Osteoblast (primary cell): ENCODE measurements around the gene ASPSCR1. TPM values are rescaled to one million over a fixed set of nuclear protein-coding genes. Genes with fewer than 3 reads are reported as not detected.
A peak's percentile ranks its signal among the peaks of the same experiment; 100 is the strongest.

Experiments used
- DNase-seq: peaks from one replicate; pipeline ENCODE4 v3.0.0; 2011; ENCODE audit warnings: low spot score, mixed read lengths; ENCODE audit not compliant: insufficient read length; ENCODE audit errors: missing footprints
- H2AFZ ChIP-seq: 2 replicates; pipeline ENCODE4 v1.6.0; 2011; ENCODE audit warnings: mild to moderate bottlenecking, low read length
- H3K27ac ChIP-seq: 2 replicates; pipeline ENCODE4 v1.5.1; 2011; ENCODE audit warnings: mild to moderate bottlenecking, low read depth, low read length, moderate library complexity
- H3K27me3 ChIP-seq: 2 replicates; pipeline ENCODE4 v1.6.0; 2012; ENCODE audit warnings: mild to moderate bottlenecking, control low read depth, inconsistent platforms, low read length, moderate library complexity; ENCODE audit not compliant: insufficient read depth
- H3K36me3 ChIP-seq: 2 replicates; pipeline ENCODE4 v1.5.1; 2011; ENCODE audit warnings: mild to moderate bottlenecking, low read length, control low read depth, moderate library complexity; ENCODE audit not compliant: insufficient read depth
- H3K4me1 ChIP-seq: 2 replicates; pipeline ENCODE4 v1.5.1; 2011; ENCODE audit warnings: mild to moderate bottlenecking, low read length, control low read depth, moderate library complexity; ENCODE audit not compliant: insufficient read depth
- H3K4me2 ChIP-seq: 2 replicates; pipeline ENCODE4 v1.6.0; 2011; ENCODE audit warnings: mild to moderate bottlenecking, low read length; ENCODE audit not compliant: insufficient read depth
- H3K4me3 ChIP-seq: fragments of 200-600 bp; sonication (generic); 3 replicates; pipeline ENCODE4 v1.5.1; 2012; ENCODE audit warnings: mild to moderate bottlenecking, low read length, inconsistent platforms; ENCODE audit not compliant: insufficient read depth
- H3K79me2 ChIP-seq: 2 replicates; pipeline ENCODE4 v1.6.0; 2012; ENCODE audit warnings: mild to moderate bottlenecking, low read length, control low read depth, inconsistent platforms; ENCODE audit not compliant: insufficient read depth
- H3K9me3 ChIP-seq: 2 replicates; pipeline ENCODE4 v1.5.1; 2011; ENCODE audit warnings: low read depth, low read length, control low read depth
- H4K20me1 ChIP-seq: 2 replicates; pipeline ENCODE4 v1.6.0; 2012; ENCODE audit warnings: mild to moderate bottlenecking, low read length, control low read depth; ENCODE audit not compliant: insufficient read depth
- total RNA-seq: library from RNA; depleted of rRNA; stranded (reverse); fragments of >200 nt; gene quantifications from 2 replicates; pipeline ENCODE4 v1.2.3, GENCODE V29; 2012
- TF ChIP-seq, protein P1 (sequence below): IDR thresholded peaks from 2 replicates; pipeline ENCODE4 v1.5.1; 2011; ENCODE audit warnings: mild to moderate bottlenecking, low read depth, low read length, moderate library complexity; ENCODE audit errors: extremely low read depth

The ASPSCR1 gene, protein sequence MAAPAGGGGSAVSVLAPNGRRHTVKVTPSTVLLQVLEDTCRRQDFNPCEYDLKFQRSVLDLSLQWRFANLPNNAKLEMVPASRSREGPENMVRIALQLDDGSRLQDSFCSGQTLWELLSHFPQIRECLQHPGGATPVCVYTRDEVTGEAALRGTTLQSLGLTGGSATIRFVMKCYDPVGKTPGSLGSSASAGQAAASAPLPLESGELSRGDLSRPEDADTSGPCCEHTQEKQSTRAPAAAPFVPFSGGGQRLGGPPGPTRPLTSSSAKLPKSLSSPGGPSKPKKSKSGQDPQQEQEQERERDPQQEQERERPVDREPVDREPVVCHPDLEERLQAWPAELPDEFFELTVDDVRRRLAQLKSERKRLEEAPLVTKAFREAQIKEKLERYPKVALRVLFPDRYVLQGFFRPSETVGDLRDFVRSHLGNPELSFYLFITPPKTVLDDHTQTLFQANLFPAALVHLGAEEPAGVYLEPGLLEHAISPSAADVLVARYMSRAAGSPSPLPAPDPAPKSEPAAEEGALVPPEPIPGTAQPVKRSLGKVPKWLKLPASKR
- total RNA-seq: 33.9 and 35.8 TPM in 2 replicates

DNA sequence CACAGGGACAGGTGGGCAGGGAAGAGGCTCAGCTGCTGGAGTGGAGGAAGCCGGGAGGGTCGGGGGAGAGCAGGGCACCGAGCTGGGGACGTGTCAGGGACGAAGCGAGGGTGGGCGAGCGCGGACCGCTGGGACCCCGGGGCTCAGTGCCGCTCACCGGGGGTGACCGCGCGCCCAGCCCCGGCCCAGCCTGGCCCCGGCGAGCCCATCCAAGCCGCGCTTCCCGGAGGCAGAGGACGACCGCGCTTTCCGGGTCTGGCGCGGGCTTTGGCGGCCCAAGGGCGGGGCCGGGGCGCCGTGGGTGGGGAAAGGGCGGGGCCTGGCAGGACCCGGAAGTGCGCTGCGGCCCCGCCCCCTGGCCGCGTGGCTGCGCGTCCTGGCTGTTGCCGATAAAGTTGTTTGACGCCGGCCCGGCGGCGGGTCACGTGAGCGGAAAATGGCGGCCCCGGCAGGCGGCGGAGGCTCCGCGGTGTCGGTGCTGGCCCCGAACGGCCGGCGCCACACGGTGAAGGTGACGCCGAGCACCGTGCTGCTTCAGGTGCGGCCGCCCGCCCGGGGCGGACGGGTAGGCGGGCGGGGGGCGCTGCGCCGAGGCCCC, at the start of gene ASPSCR1:
TSS of gene ASPSCR1 (plus strand) at position 419 of the 598 bp plus-strand sequence. CDS start at position 437, 18 bp downstream.
- TF ChIP-seq, protein P1, sequence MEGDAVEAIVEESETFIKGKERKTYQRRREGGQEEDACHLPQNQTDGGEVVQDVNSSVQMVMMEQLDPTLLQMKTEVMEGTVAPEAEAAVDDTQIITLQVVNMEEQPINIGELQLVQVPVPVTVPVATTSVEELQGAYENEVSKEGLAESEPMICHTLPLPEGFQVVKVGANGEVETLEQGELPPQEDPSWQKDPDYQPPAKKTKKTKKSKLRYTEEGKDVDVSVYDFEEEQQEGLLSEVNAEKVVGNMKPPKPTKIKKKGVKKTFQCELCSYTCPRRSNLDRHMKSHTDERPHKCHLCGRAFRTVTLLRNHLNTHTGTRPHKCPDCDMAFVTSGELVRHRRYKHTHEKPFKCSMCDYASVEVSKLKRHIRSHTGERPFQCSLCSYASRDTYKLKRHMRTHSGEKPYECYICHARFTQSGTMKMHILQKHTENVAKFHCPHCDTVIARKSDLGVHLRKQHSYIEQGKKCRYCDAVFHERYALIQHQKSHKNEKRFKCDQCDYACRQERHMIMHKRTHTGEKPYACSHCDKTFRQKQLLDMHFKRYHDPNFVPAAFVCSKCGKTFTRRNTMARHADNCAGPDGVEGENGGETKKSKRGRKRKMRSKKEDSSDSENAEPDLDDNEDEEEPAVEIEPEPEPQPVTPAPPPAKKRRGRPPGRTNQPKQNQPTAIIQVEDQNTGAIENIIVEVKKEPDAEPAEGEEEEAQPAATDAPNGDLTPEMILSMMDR: no peak
- H3K4me1 ChIP-seq: peaks cover 7% of the 10 kb centered on the region
- peak within 1 kb of the TSS; percentile 90 for H3K27ac ChIP-seq
- no peaks in the 10 kb centered on the region for H3K27me3 ChIP-seq
- DNase-seq: peak; percentile 99
- H3K9me3 ChIP-seq: peaks cover 4% of the 10 kb centered on the region
- no peaks in the 10 kb centered on the region for H4K20me1 ChIP-seq
- peak within 1 kb of the TSS; percentile 80 for H2AFZ ChIP-seq
- H3K4me3 ChIP-seq: peak within 1 kb of the TSS; percentile 89
- H3K36me3 ChIP-seq: peaks cover 10% of the 10 kb centered on the region
- H3K4me2 ChIP-seq: peak within 1 kb of the TSS; percentile 85
- H3K79me2 ChIP-seq: peaks cover 16% of the 10 kb centered on the region

DNA sequence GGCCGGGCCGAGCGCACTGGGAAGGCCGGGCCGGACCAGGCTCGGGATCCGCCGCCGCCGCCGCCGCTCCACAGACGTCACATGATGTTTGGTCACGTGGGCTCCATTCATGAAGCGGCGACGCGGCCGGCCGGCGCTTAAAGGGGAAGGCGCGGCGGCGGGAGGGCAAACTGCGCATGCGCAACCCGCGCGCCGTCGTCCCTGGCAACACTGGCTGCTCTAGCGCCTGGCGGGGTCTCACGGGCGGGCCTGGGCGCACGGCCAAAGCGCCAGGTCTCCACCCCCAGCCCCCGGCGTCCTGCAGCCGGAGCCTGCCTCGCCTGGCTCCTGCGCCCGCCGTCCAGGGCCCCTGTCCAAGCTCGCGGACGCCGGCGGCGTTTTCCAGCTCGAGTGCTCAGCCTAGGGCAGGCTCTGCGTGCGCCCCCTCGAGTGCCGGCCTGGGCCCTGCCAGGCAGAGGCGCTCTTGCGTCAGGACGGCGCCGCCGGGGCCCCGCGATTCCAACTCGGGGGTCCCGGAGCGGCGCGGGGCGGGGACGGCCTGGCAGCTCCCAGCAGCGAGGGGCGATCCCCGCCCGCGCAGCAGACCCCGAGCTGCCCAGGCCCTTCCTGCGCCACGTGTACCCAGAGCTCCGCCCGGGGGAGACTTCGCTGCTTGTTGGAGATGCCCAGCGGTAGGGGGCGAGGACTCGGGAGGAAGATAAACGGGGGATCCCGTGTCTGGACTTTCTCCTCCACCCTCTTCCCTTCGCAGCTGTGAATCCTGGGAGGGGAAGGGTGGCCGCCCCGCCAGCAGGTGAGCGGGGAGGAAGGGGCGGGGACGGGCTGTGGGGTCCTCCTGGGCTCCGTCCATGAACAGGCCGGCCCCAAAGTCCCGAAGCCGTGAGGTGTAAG, 49.5 kb upstream of the ASPSCR1 start, which contains the start of gene MAFG:
TSS of gene MAFG (minus strand) at position 83 of the 891 bp plus-strand sequence. CDS start 4,550 bp downstream, outside the sequence.
- DNase-seq: peak; percentile 100
- Histone ChIP-seq H3K4me1 (peaks cover 23% of the 10 kb centered on the region), H4K20me1 (peaks cover 22% of the 10 kb centered on the region), H3K79me2 (peaks cover 41% of the 10 kb centered on the region), H3K4me3 (peak within 1 kb of the TSS; percentile 89), H2AFZ (peak within 1 kb of the TSS; percentile 70), H3K36me3 (no peaks in the 10 kb centered on the region), H3K27ac (peak within 1 kb of the TSS; percentile 89), H3K9me3 (no peaks in the 10 kb centered on the region), H3K27me3 (no peaks in the 10 kb centered on the region), H3K4me2 (peak within 1 kb of the TSS; percentile 88)
- TF ChIP-seq, protein P1: peak; percentile 34

DNA sequence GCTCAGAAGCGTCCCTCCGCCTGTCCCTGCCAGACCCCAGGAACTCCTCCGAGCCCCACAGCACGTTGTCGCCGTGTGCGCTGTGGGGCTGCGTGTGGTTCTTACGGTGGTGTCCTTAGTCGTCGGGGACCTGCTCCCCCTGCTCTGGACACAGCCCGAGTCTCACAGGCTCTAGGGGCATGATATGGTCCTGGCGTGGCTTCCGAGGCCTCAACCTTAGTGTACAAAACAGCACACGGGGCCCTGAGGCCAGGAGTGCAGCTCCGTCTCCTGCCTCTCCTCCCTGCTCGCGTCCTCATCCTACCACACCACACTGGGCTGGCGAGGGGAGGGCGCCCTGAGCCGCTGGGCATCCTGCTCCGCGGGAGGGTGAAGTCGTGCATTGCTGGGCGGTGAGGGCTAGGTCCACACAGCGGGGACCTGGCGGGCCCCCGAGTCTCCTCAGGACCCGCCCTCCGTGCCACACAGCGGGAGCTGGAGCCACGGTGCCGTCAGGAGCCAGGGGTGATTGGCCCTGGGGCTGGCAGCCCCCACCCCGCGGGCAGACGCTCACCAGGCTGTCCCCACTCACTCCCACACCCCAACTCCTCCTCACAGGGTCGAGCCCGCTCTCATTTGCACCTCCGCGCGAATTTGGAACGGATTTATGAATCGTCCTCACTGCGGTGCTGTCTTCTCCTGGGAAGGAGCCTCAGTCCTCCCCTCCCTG, 48.7 kb upstream of the ASPSCR1 start:
- Histone ChIP-seq H3K4me2 (peak overlapping the region; percentile 88), H3K9me3 (no peaks in the 10 kb centered on the region), H3K4me3 (peak overlapping the region; percentile 89), H3K79me2 (peaks cover 34% of the 10 kb centered on the region), H3K4me1 (peaks cover 21% of the 10 kb centered on the region), H3K27me3 (no peaks in the 10 kb centered on the region), H2AFZ (peak overlapping the region; percentile 70), H4K20me1 (peaks cover 21% of the 10 kb centered on the region), H3K27ac (no peak overlapping the region), H3K36me3 (no peaks in the 10 kb centered on the region)
- TF ChIP-seq, protein P1: no peak
- peak; percentile 96 for DNase-seq
